Naive thymus-derived CD8-positive, alpha-beta T cell (primary cell): ENCODE measurements around the gene TMEM14A. TPM values are rescaled to one million over a fixed set of nuclear protein-coding genes. Genes with fewer than 3 reads are reported as not detected.
"Not testable (repeated sequence)": the region's sequence is repeated elsewhere in the genome, so short reads cannot be mapped to it uniquely, and the experiment has no call there.

Experiments
- ATAC-seq, 2 donors: fragments of 150-1000 bp; cut with Tn5 transposase in 1 of 2; sonication (Bioruptor Pico), chemical (Tn5 transposase) in 1 of 2; 1 replicate in 1 of 2; 2 replicates in 1 of 2; pipeline ENCODE4 v1.10.0; 2021; ENCODE audit warnings: mild to moderate bottlenecking in 2 of 2, moderate library complexity in 2 of 2
- POLR2A ChIA-PET: fragments of 350-600 bp; sonication (Branson Sonifier 250); formaldehyde crosslinking; loops from one replicate; lab custom pipeline; 2021; ENCODE audit warnings: antibody characterized with exemption; lab: Charles Lee
- DNase-seq, 10 donors: peaks; one replicate each; pipeline versions ENCODE4 v3.0.0 to v3.0.0-alpha.2; 2020 to 2022
- H3K27ac Mint-ChIP-seq, 10 donors: one replicate each; pipeline ENCODE4 v1.8.0; 2020 to 2022; ENCODE audit warnings: mild to moderate bottlenecking in 10 of 10, mixed read lengths in 10 of 10, moderate library complexity in 4 of 10, inconsistent platforms in 1 of 10
- H3K27me3 Mint-ChIP-seq, 5 donors: one replicate each; pipeline ENCODE4 v1.8.0; 2021 to 2022; ENCODE audit warnings: mixed read lengths in 5 of 5
- H3K36me3 Mint-ChIP-seq, 3 donors: one replicate each; pipeline ENCODE4 v1.8.0; 2020 to 2022; ENCODE audit warnings: mixed read lengths in 3 of 3, mild to moderate bottlenecking in 2 of 3, inconsistent platforms in 1 of 3
- H3K4me1 Mint-ChIP-seq, 4 donors: one replicate each; pipeline ENCODE4 v1.8.0; 2021 to 2022; ENCODE audit warnings: mixed read lengths in 4 of 4
- H3K4me3 Mint-ChIP-seq, 10 donors: one replicate each; pipeline ENCODE4 v1.8.0; 2020 to 2022; ENCODE audit warnings: mild to moderate bottlenecking in 10 of 10, mixed read lengths in 10 of 10, moderate library complexity in 6 of 10, inconsistent platforms in 1 of 10
- H3K9me3 Mint-ChIP-seq, 9 donors: one replicate each; pipeline ENCODE4 v1.8.0; 2020 to 2022; ENCODE audit warnings: mixed read lengths in 9 of 9, mild to moderate bottlenecking in 3 of 9, inconsistent platforms in 1 of 9, moderate library complexity in 1 of 9
- polyA plus RNA-seq, 3 donors: library from polyadenylated mRNA; unstranded; fragments of 300-500 nt; fragmentation: Illumina TruSeq; gene quantifications; one replicate each; pipeline ENCODE4 v1.2.3, GENCODE V29; 2021
- total RNA-seq, 8 experiments: library from RNA in 2 of 8; stranded (reverse) in 2 of 8; gene quantifications; one replicate each; pipeline ENCODE4 v1.2.3 and lab custom pipeline; 2021 to 2026

Gene TMEM14A
- total and polyA plus RNA-seq, 5 experiments from 2014 or later: 7.3 to 36.0 (median 22.4) TPM

GRCh38 chr6:52643158-52643557 is 27.8 kb upstream of the TMEM14A start:
- Mint-ChIP-seq H3K4me3 (no peak overlapping the region), H3K27me3 (peaks cover 5 to 23% (median 21%) of the 10 kb centered on the region in 5 donors), H3K27ac (no peak overlapping the region), H3K9me3 (no peaks in the 10 kb centered on the region), H3K4me1 (peaks cover 0 to 7% (median 0%) of the 10 kb centered on the region in 4 donors), H3K36me3 (peaks cover 0 to 2% (median 0%) of the 10 kb centered on the region in 3 donors)
- no peak for DNase-seq
- ATAC-seq: no peak
- POLR2A ChIA-PET: no interaction called here

GRCh38 chr6:52644253-52644652 is 26.7 kb upstream of the TMEM14A start:
- H3K4me1 Mint-ChIP-seq: peaks cover 0 to 7% (median 0%) of the 10 kb centered on the region in 4 donors
- H3K9me3 Mint-ChIP-seq: no peaks in the 10 kb centered on the region
- ATAC-seq (no peak), DNase-seq (no peak)
- H3K27me3 Mint-ChIP-seq: peaks cover 5 to 23% (median 19%) of the 10 kb centered on the region in 5 donors
- no peak overlapping the region for H3K4me3 Mint-ChIP-seq
- peaks cover 0 to 2% (median 0%) of the 10 kb centered on the region in 3 donors for H3K36me3 Mint-ChIP-seq
- H3K27ac Mint-ChIP-seq: no peak overlapping the region
- POLR2A ChIA-PET: no interaction called here

GRCh38 chr6:52645976-52646375 is 24.9 kb upstream of the TMEM14A start:
- Mint-ChIP-seq H3K27me3 (peaks cover 2 to 18% (median 6%) of the 10 kb centered on the region in 5 donors), H3K36me3 (peaks cover 0 to 2% (median 0%) of the 10 kb centered on the region in 3 donors), H3K27ac (no peak overlapping the region), H3K9me3 (no peaks in the 10 kb centered on the region), H3K4me1 (peaks cover 0 to 7% (median 0%) of the 10 kb centered on the region in 4 donors), H3K4me3 (no peak overlapping the region)
- ATAC-seq (no peak), DNase-seq (no peak)
- POLR2A ChIA-PET: no interaction called here

- ATAC-seq (no peak), DNase-seq (no peak)
- Mint-ChIP-seq H3K27me3 (peaks cover 2 to 15% (median 4%) of the 10 kb centered on the region in 5 donors), H3K9me3 (no peaks in the 10 kb centered on the region), H3K4me3 (no peak overlapping the region), H3K27ac (no peak overlapping the region), H3K36me3 (peaks cover 0 to 2% (median 0%) of the 10 kb centered on the region in 3 donors), H3K4me1 (peaks cover 0 to 6% (median 3%) of the 10 kb centered on the region in 4 donors)
- POLR2A ChIA-PET: no interaction called here
Measured at GRCh38 chr6:52647199-52647598, 23.7 kb upstream of the TMEM14A start.

- ATAC-seq: no peak
- peaks cover 0 to 6% (median 3%) of the 10 kb centered on the region in 4 donors for H3K4me1 Mint-ChIP-seq
- no peak overlapping the region for H3K4me3 Mint-ChIP-seq
- POLR2A ChIA-PET: no interaction called here
- no peak for DNase-seq
- H3K27me3 Mint-ChIP-seq: peaks cover 4 to 21% (median 12%) of the 10 kb centered on the region in 5 donors
- H3K9me3 Mint-ChIP-seq: no peaks in the 10 kb centered on the region
- H3K36me3 Mint-ChIP-seq: peaks cover 0 to 2% (median 0%) of the 10 kb centered on the region in 3 donors
- no peak overlapping the region for H3K27ac Mint-ChIP-seq
Measured at GRCh38 chr6:52649536-52650160, 21.3 kb upstream of the TMEM14A start.

GRCh38 chr6:52650941-52651340 is 20.0 kb upstream of the TMEM14A start:
- Mint-ChIP-seq H3K4me1 (peaks cover 0 to 6% (median 3%) of the 10 kb centered on the region in 4 donors), H3K27ac (peak overlapping the region in 1 of 10 donors; percentile 9), H3K36me3 (peaks cover 0 to 2% (median 0%) of the 10 kb centered on the region in 3 donors), H3K27me3 (peaks cover 4 to 21% (median 9%) of the 10 kb centered on the region in 5 donors), H3K4me3 (no peak overlapping the region), H3K9me3 (no peaks in the 10 kb centered on the region)
- ATAC-seq (no peak), DNase-seq (no peak)
- POLR2A ChIA-PET: no interaction called here

- no peak overlapping the region for H3K27ac Mint-ChIP-seq
- no peaks in the 10 kb centered on the region for H3K36me3 Mint-ChIP-seq
- H3K9me3 Mint-ChIP-seq: peaks cover 0 to 5% (median 0%) of the 10 kb centered on the region in 9 donors
- no peak overlapping the region for H3K4me3 Mint-ChIP-seq
- ATAC-seq (no peak), DNase-seq (no peak)
- H3K27me3 Mint-ChIP-seq: peaks cover 4 to 21% (median 12%) of the 10 kb centered on the region in 5 donors
- peaks cover 0 to 6% (median 3%) of the 10 kb centered on the region in 4 donors for H3K4me1 Mint-ChIP-seq
- POLR2A ChIA-PET: interaction anchor here (1.4 kb wide), 1 partner anchor 367 kb away, joined by 3 read pairs; no protein-coding TSS in a partner anchor
Measured at GRCh38 chr6:52653151-52653550, 17.8 kb upstream of the TMEM14A start.

- DNase-seq (no peak), ATAC-seq (no peak)
- Mint-ChIP-seq H3K4me3 (no peak overlapping the region), H3K36me3 (no peaks in the 10 kb centered on the region), H3K27ac (no peak overlapping the region), H3K9me3 (peaks cover 0 to 5% (median 0%) of the 10 kb centered on the region in 9 donors), H3K27me3 (peaks cover 4 to 21% (median 12%) of the 10 kb centered on the region in 5 donors), H3K4me1 (peaks cover 0 to 6% (median 3%) of the 10 kb centered on the region in 4 donors)
- POLR2A ChIA-PET: no interaction called here
Measured at GRCh38 chr6:52654007-52654406, 16.9 kb upstream of the TMEM14A start.

GRCh38 chr6:52654592-52654991 is 16.3 kb upstream of the TMEM14A start:
- Mint-ChIP-seq H3K4me1 (peaks cover 0 to 6% (median 3%) of the 10 kb centered on the region in 4 donors), H3K4me3 (no peak overlapping the region), H3K36me3 (no peaks in the 10 kb centered on the region), H3K27me3 (peaks cover 4 to 21% (median 12%) of the 10 kb centered on the region in 5 donors), H3K27ac (no peak overlapping the region), H3K9me3 (peaks cover 0 to 5% (median 0%) of the 10 kb centered on the region in 9 donors)
- POLR2A ChIA-PET: no interaction called here
- DNase-seq (no peak), ATAC-seq (no peak)

GRCh38 chr6:52655941-52656340 is 15.0 kb upstream of the TMEM14A start:
- POLR2A ChIA-PET, H3K4me1 Mint-ChIP-seq, ATAC-seq, H3K4me3 Mint-ChIP-seq, DNase-seq, H3K27ac Mint-ChIP-seq, H3K9me3 Mint-ChIP-seq, H3K36me3 Mint-ChIP-seq: not testable (repeated sequence)
- H3K27me3 Mint-ChIP-seq: peaks cover 4 to 21% (median 12%) of the 10 kb centered on the region in 5 donors

- Mint-ChIP-seq H3K27me3 (peaks cover 4 to 12% (median 8%) of the 10 kb centered on the region in 5 donors), H3K36me3 (no peaks in the 10 kb centered on the region), H3K9me3 (peaks cover 0 to 5% (median 0%) of the 10 kb centered on the region in 9 donors), H3K4me3 (no peak overlapping the region), H3K4me1 (no peaks in the 10 kb centered on the region), H3K27ac (peak overlapping the region in 1 of 10 donors; percentile 44)
- no peak for ATAC-seq
- POLR2A ChIA-PET: interaction anchor here (0.7 kb wide), 1 partner anchor 590 kb away, joined by 4 read pairs; no protein-coding TSS in a partner anchor
- no peak for DNase-seq
Measured at GRCh38 chr6:52657870-52658269, 13.0 kb upstream of the TMEM14A start.

GRCh38 chr6:52661551-52661950 is 9.4 kb upstream of the TMEM14A start:
- no peak for ATAC-seq
- Mint-ChIP-seq H3K4me1 (no peaks in the 10 kb centered on the region), H3K27me3 (peaks cover 0 to 9% (median 0%) of the 10 kb centered on the region in 5 donors), H3K27ac (peak overlapping the region in 1 of 10 donors; percentile 73), H3K4me3 (no peak overlapping the region), H3K36me3 (no peaks in the 10 kb centered on the region), H3K9me3 (peaks cover 0 to 5% (median 0%) of the 10 kb centered on the region in 9 donors)
- POLR2A ChIA-PET: interaction anchor here (0.6 kb wide), 1 partner anchor 243 kb away, joined by 3 read pairs; no protein-coding TSS in a partner anchor
- no peak for DNase-seq

GRCh38 chr6:52662031-52662430 is 8.9 kb upstream of the TMEM14A start:
- Mint-ChIP-seq H3K4me3 (no peak overlapping the region), H3K36me3 (no peaks in the 10 kb centered on the region), H3K27ac (peak overlapping the region in 1 of 10 donors; percentile 73), H3K4me1 (no peaks in the 10 kb centered on the region), H3K27me3 (peaks cover 0 to 9% (median 0%) of the 10 kb centered on the region in 5 donors), H3K9me3 (peaks cover 0 to 4% (median 0%) of the 10 kb centered on the region in 9 donors)
- DNase-seq (no peak), ATAC-seq (no peak)
- POLR2A ChIA-PET: interaction anchor here (0.6 kb wide), 1 partner anchor 243 kb away, joined by 3 read pairs; no protein-coding TSS in a partner anchor
